ENCODE data around the gene ENAM.
"Not testable (repeated sequence)": the region's sequence is repeated elsewhere in the genome, so short reads cannot be mapped to it uniquely, and the experiment has no call there.

The ENAM gene

GRCh38 chr4:70688795-70689231 is 60.3 kb downstream of the ENAM start:
- DNase-seq (ENCODE audit: extremely low spot score): no peak
- TF ChIP-seq NFRKB (IDR thresholded peaks at IDR 0.05) (no peak), ZNF384 (IDR thresholded peaks at IDR 0.05) (no peak), FOXK2 (IDR thresholded peaks at IDR 0.05) (no peak), SP1 (IDR thresholded peaks at IDR 0.05) (no peak), L3MBTL2 (conservative IDR thresholded peaks at IDR 0.05) (no peak)
- CTCF ChIA-PET: interaction anchor here (0.6 kb wide), 1 partner anchor 65 kb away, joined by 6 read pairs; no protein-coding TSS in a partner anchor
- POLR2A ChIA-PET: interaction anchor here (1.0 to 1.2 kb wide), 3 partner anchors 16 to 33 kb away, joined by 3 to 11 read pairs (median 3); partner anchors contain the start of gene RUFY3

DNA sequence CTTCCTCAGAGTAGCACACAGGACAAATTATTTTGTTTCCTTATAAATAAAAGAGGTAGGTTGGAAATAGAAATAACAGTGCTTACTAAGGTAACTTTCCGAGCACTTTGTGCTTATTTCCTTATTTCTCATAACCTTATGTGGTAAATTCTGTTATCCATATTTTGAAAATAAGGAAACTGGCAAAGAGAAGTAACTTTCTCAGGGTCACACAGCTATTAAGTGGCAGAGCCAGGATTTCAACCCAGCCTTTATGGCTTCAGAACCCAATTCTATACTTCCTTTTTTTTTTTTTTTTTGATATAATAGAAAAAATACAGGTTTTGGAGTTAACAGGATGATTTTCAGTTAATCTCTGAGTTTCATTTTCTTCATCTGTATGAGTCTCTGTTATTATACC is 63.1 kb downstream of the ENAM start:
- CTCF ChIA-PET: interaction anchor here (0.6 kb wide), 1 partner anchor 35 kb away, joined by 6 read pairs; no protein-coding TSS in a partner anchor
- POLR2A ChIA-PET: interaction anchor here (0.8 kb wide), 1 partner anchor 13 kb away, joined by 3 read pairs; no protein-coding TSS in a partner anchor
- DNase-seq (ENCODE audit: extremely low spot score): no peak
- TF ChIP-seq HDGF (IDR thresholded peaks at IDR 0.05; ENCODE audit: borderline replicate concordance) (no peak), BHLHE40 (IDR thresholded peaks at IDR 0.05; ENCODE audit: borderline replicate concordance) (no peak), SP1 (IDR thresholded peaks at IDR 0.05) (no peak), L3MBTL2 (conservative IDR thresholded peaks at IDR 0.05) (no peak), PKNOX1 (IDR thresholded peaks at IDR 0.05) (no peak), LEF1 (IDR thresholded peaks at IDR 0.05; ENCODE audit: borderline replicate concordance) (no peak), ARNT (IDR thresholded peaks at IDR 0.05) (no peak), CTBP1 (IDR thresholded peaks at IDR 0.05; ENCODE audit: borderline replicate concordance) (no peak), TARDBP (IDR thresholded peaks at IDR 0.05) (no peak)

DNA sequence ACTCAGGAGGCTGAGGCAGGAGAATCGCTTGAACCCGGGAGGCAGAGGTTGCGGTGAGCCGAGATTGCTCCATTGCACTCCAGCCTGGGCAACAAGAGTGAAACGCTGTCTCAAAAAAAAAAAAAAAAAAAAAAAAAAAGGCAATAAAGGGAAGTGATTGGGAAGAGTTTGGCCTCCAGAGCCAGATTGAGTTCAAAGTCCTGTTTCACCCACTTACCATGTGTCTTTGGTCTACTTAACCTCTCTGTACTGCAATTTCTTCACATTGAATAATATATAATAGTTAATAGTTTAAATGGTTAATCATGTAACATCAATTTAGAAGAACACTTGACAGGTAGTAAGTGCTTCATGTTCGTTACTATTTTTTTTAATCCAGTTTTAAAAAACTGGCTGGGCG is 66.1 kb downstream of the ENAM start:
- POLR2A ChIA-PET; CTCF ChIA-PET; DNase-seq (ENCODE audit: extremely low spot score): not testable (repeated sequence)

Data from HEK293T (cell line).